CD4-positive, alpha-beta T cell (primary cell): ENCODE data around the gene ATG2B. TPM values are rescaled to one million over a fixed set of nuclear protein-coding genes. Genes with fewer than 3 reads are reported as not detected.

Source experiments
- ATAC-seq: fragments of 200-7000 bp; cut with Tn5 transposase; one replicate; pipeline ENCODE4 v1.10.0; 2022; ENCODE audit warnings: mild to moderate bottlenecking; ENCODE audit not compliant: poor library complexity
- CTCF ChIA-PET: fragments of 350-600 bp; sonication (Branson Sonifier 250); formaldehyde crosslinking; loops from one replicate; lab custom pipeline; 2021; ENCODE audit warnings: antibody characterized with exemption, inconsistent platforms; lab: Charles Lee
- POLR2A ChIA-PET: fragments of 350-600 bp; sonication (Branson Sonifier 250); formaldehyde crosslinking; loops from one replicate; lab custom pipeline; 2021; ENCODE audit warnings: antibody characterized with exemption, inconsistent platforms; lab: Charles Lee
- DNase-seq, 14 experiments: peaks; one replicate each; pipeline ENCODE4 v3.0.0-alpha.2; 2013 to 2020; ENCODE audit warnings: mixed read lengths in 2 of 14
- H3K27ac ChIP-seq, 2 donors: one replicate each; pipeline versions ENCODE4 v1.5.1 to v1.7.0; 2013; ENCODE audit warnings: low read length in 2 of 2, low read depth in 1 of 2, mild to moderate bottlenecking in 1 of 2
- H3K27me3 ChIP-seq, 2 experiments: 1 replicate in 1 of 2; 2 replicates in 1 of 2; pipeline versions ENCODE4 v1.6.1 to v1.7.0; 2013; ENCODE audit warnings: low read length in 2 of 2, control low read depth in 1 of 2, mild to moderate bottlenecking in 1 of 2, moderate library complexity in 1 of 2; ENCODE audit not compliant: insufficient read depth in 2 of 2, control insufficient read depth in 1 of 2
- H3K36me3 ChIP-seq: one replicate; pipeline ENCODE4 v1.6.1; 2013; ENCODE audit warnings: low read length, control low read depth; ENCODE audit not compliant: insufficient read depth
- H3K4me1 ChIP-seq: one replicate; pipeline ENCODE4 v1.6.1; 2013; ENCODE audit warnings: low read length, control low read depth; ENCODE audit not compliant: insufficient read depth
- H3K4me3 ChIP-seq: one replicate; pipeline ENCODE4 v1.5.1; 2013; ENCODE audit warnings: mild to moderate bottlenecking, low read length, moderate library complexity
- H3K9me3 ChIP-seq, 2 experiments: 1 replicate in 1 of 2; 2 replicates in 1 of 2; pipeline versions ENCODE4 v1.6.1 to v1.7.0; 2013; ENCODE audit warnings: low read length in 2 of 2, mild to moderate bottlenecking in 2 of 2, control low read depth in 1 of 2, moderate library complexity in 1 of 2; ENCODE audit not compliant: control insufficient read depth in 1 of 2, insufficient read depth in 1 of 2
- H3K27ac Mint-ChIP-seq: one replicate; pipeline ENCODE4 v1.8.0; 2020; ENCODE audit warnings: mixed read lengths
- H3K27me3 Mint-ChIP-seq: one replicate; pipeline ENCODE4 v1.8.0; 2021; ENCODE audit warnings: mixed read lengths
- H3K36me3 Mint-ChIP-seq: one replicate; pipeline ENCODE4 v1.8.0; 2021; ENCODE audit warnings: low read depth, mixed read lengths
- H3K4me1 Mint-ChIP-seq: one replicate; pipeline ENCODE4 v1.8.0; 2021; ENCODE audit warnings: low read depth, mixed read lengths
- H3K4me3 Mint-ChIP-seq: one replicate; pipeline ENCODE4 v1.8.0; 2020; ENCODE audit warnings: mild to moderate bottlenecking, mixed read lengths
- H3K9me3 Mint-ChIP-seq: one replicate; pipeline ENCODE4 v1.8.0; 2020; ENCODE audit warnings: mixed read lengths
- CTCF ChIP-seq: fragments of 200-600 bp; IDR thresholded peaks from one replicate; pipeline ENCODE4 v1.8.0; 2022; ENCODE audit warnings: antibody characterized with exemption, mild to moderate bottlenecking
- intact Hi-C, 2 experiments: fragments of 100-400 bp; cut with DNase I in 1 of 2; cut with micrococcal nuclease in 1 of 2; formaldehyde crosslinking; loops; one replicate each; pipeline versions ENCODE4 v1.15.1 to v1.9.0; 2023 to 2025; cut with DNase I, micrococcal nuclease
- total RNA-seq, 174 experiments: library from RNA in 2 of 174; stranded (reverse) in 2 of 174; gene quantifications; one replicate each; pipeline ENCODE4 v1.2.3 and lab custom pipeline; 2021 to 2026

The ATG2B gene
- total RNA-seq, 2 experiments from 2014 or later = 20.1 to 20.2 TPM

GRCh38 chr14:96275177-96276112 lies 87.7 kb downstream of the ATG2B start:
- no peak overlapping the region for H3K4me3 Mint-ChIP-seq
- peaks cover 13 to 19% of the 10 kb centered on the region in 2 experiments for H3K9me3 ChIP-seq
- DNase-seq (peak; percentile 47 to 84 (median 66)), ATAC-seq (no peak)
- H3K4me1 ChIP-seq = peaks cover 3% of the 10 kb centered on the region
- no peak overlapping the region for H3K27ac Mint-ChIP-seq
- no peak overlapping the region for H3K4me3 ChIP-seq
- ChIA-PET POLR2A (interaction anchor here (2.1 kb wide), 1 partner anchor 175 kb away, joined by 6 read pairs; no protein-coding TSS in a partner anchor), CTCF (interaction anchor here (1.0 to 4.1 kb wide), 7 partner anchors 9 to 714 kb away, joined by 3 to 15 read pairs (median 4); no protein-coding TSS in a partner anchor)
- H3K36me3 ChIP-seq = no peaks in the 10 kb centered on the region
- H3K27ac ChIP-seq = no peak overlapping the region
- H3K27me3 ChIP-seq = no peaks in the 10 kb centered on the region
- intact Hi-C loops = loop anchor here (1.0 to 10.0 kb wide), 5 partner anchors 175 to 711 kb away; no protein-coding TSS in a partner anchor
- no peaks in the 10 kb centered on the region for H3K27me3 Mint-ChIP-seq
- H3K36me3 Mint-ChIP-seq = no peaks in the 10 kb centered on the region
- H3K9me3 Mint-ChIP-seq = peaks cover 6% of the 10 kb centered on the region
- no peaks in the 10 kb centered on the region for H3K4me1 Mint-ChIP-seq
- TF ChIP-seq CTCF = peak; percentile 83

- Histone ChIP-seq H3K36me3 (no peaks in the 10 kb centered on the region), H3K27ac (no peak overlapping the region), H3K9me3 (peaks cover 13 to 18% of the 10 kb centered on the region in 2 experiments), H3K4me1 (peaks cover 3% of the 10 kb centered on the region), H3K4me3 (no peak overlapping the region), H3K27me3 (no peaks in the 10 kb centered on the region)
- ChIA-PET CTCF (interaction anchor here (1.0 to 1.6 kb wide), 6 partner anchors 10 to 713 kb away, joined by 3 to 5 read pairs (median 4); no protein-coding TSS in a partner anchor), POLR2A (interaction anchor here (1.1 to 2.1 kb wide), 2 partner anchors 149 to 174 kb away, joined by 3 to 6 read pairs; no protein-coding TSS in a partner anchor)
- H3K36me3 Mint-ChIP-seq = no peaks in the 10 kb centered on the region
- TF ChIP-seq CTCF = no peak
- ATAC-seq = no peak
- H3K27me3 Mint-ChIP-seq = no peaks in the 10 kb centered on the region
- intact Hi-C loops = loop anchor here in 1 of 2 experiments (10.0 kb wide), 1 partner anchor 710 kb away; no protein-coding TSS in a partner anchor
- peaks cover 6% of the 10 kb centered on the region for H3K9me3 Mint-ChIP-seq
- no peak overlapping the region for H3K27ac Mint-ChIP-seq
- H3K4me1 Mint-ChIP-seq = no peaks in the 10 kb centered on the region
- DNase-seq = no peak
- no peak overlapping the region for H3K4me3 Mint-ChIP-seq
These were observed 88.6 kb downstream of the ATG2B start for GRCh38 chr14:96274543-96274942.

- no peak for TF ChIP-seq CTCF
- Mint-ChIP-seq H3K27me3 (no peaks in the 10 kb centered on the region), H3K9me3 (peaks cover 6% of the 10 kb centered on the region), H3K4me3 (no peak overlapping the region), H3K4me1 (no peaks in the 10 kb centered on the region), H3K36me3 (no peaks in the 10 kb centered on the region), H3K27ac (no peak overlapping the region)
- H3K27me3 ChIP-seq = no peaks in the 10 kb centered on the region
- H3K9me3 ChIP-seq = peaks cover 13 to 15% of the 10 kb centered on the region in 2 experiments
- CTCF ChIA-PET = interaction anchor here (1.3 kb wide), 1 partner anchor 173 kb away, joined by 5 read pairs; no protein-coding TSS in a partner anchor
- H3K4me1 ChIP-seq = peaks cover 3% of the 10 kb centered on the region
- H3K4me3 ChIP-seq = no peak overlapping the region
- intact Hi-C loops = loop anchor here in 1 of 2 experiments (10.0 kb wide), 1 partner anchor 709 kb away; no protein-coding TSS in a partner anchor
- POLR2A ChIA-PET = interaction anchor here (1.1 kb wide), 1 partner anchor 148 kb away, joined by 3 read pairs; no protein-coding TSS in a partner anchor
- no peak for DNase-seq
- H3K27ac ChIP-seq = no peak overlapping the region
- ATAC-seq = no peak
- no peaks in the 10 kb centered on the region for H3K36me3 ChIP-seq
These were observed 89.0 kb downstream of the ATG2B start for GRCh38 chr14:96274122-96274521.
